Sciatic nerve (tissue), 2 donors: ENCODE measurements around the gene ATAD3B. TPM values are rescaled to one million over a fixed set of nuclear protein-coding genes. Genes with fewer than 3 reads are reported as not detected.
A peak's percentile ranks its signal among the peaks of the same experiment; 100 is the strongest.
"Not testable (repeated sequence)": the region's sequence is repeated elsewhere in the genome, so short reads cannot be mapped to it uniquely, and the experiment has no call there.

Experiments used
- ATAC-seq: fragments of 200-7000 bp; cut with Tn5 transposase; one replicate; pipeline ENCODE4 v1.9.1; 2020; ENCODE audit warnings: mild to moderate bottlenecking, moderate library complexity
- DNase-seq: peaks from one replicate; pipeline ENCODE4 v3.0.0-alpha.2; 2020; ENCODE audit warnings: low spot score
- intact Hi-C: fragments of 100-400 bp; cut with DNase I; formaldehyde crosslinking; loops from one replicate; pipeline ENCODE4 v1.14.2; 2022
- total RNA-seq: library from RNA; stranded (reverse); fragmentation: NEBNext Ultra II Directional; extraction: Animal tissue kit (Norgen Biotek cat#: 25700); gene quantifications from one replicate; pipeline ENCODE4 v1.2.1, GENCODE V29; 2021
- donor health status: DM: no; HTN: no; CAD: no.
- donor health status: DM: no; HTN: no; CAD: no.

ATAD3B gene
- total RNA-seq, 1 donor from 2014 or later, result 28.6 TPM

- DNase-seq (no peak), ATAC-seq (no peak)
- intact Hi-C loops, result loop anchor here (10.0 kb wide), 1 partner anchor 97 kb away; the partner anchor contains the start of gene CCNL2
These were observed 20.0 kb downstream of the ATAD3B start for GRCh38 chr1:1491601-1492000.

GRCh38 chr1:1494311-1494710, 22.7 kb downstream of the ATAD3B start:
- DNase-seq, ATAC-seq: not testable (repeated sequence)
- intact Hi-C loops, result loop anchor here (10.0 kb wide), 1 partner anchor 100 kb away; the partner anchor contains the start of gene CCNL2

- intact Hi-C loops, result loop anchor here (10.0 kb wide), 1 partner anchor 101 kb away; the partner anchor contains the start of gene CCNL2
- ATAC-seq, result peak; percentile 51
These were observed 24.0 kb downstream of the ATAD3B start for GRCh38 chr1:1495461-1495975.

DNA sequence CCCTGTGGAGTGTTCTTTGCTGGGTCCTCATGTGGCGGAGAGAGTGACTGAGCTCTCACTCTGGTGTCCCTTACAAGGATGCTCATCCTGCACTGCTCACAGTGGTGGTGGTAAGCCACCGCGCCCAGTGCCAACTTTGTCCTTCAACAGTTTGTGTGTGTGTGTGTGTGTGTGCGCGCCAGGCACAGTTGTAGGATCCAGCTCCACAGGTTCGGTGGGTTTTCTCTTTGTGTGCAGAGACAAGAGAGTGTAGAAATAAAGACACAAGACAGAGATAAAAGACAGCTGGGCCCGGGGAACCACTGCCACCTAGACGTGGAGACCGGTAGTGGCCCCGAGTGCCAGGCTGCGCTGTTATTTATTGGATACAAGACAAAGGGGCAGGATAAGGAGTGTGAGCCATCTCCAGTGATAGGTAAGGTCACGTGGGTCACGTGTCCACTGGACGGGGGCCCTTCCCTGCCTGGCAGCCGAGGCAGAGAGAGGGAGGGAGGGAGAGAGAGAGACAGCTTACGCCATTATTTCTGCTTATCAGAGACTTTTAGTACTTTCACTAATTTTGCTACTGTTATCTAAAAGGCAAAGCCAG, 33.3 kb downstream of the ATAD3B start:
- ATAC-seq, result peak; percentile 56
- intact Hi-C loops, result not testable (repeated sequence)
- peak; percentile 77 for DNase-seq

More at GRCh38 chr1:1495461-1495975, 24.0 kb downstream of the ATAD3B start:
- not testable (repeated sequence) for DNase-seq

DNA sequence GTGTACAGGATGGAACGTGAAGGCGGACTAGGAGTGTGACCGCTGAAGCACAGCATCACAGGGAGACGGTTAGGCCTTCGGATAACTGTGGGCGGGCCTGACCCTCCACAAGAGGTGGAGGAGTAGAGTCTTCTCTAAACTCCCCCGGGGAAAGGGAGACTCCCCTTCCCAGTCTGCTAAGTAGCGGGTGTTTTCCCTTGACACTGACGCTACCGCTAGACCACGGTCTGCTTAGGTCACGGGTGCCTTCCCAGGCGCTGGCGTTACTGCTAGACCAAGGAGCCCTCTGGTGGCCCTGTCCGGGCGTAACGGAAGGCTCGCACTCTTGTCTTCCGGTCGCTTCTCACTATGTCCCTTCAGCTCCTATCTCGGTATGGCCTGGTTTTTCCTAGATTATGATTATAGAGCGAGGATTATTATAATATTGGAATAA, 33.8 kb downstream of the ATAD3B start:
- intact Hi-C loops, DNase-seq: not testable (repeated sequence)
- ATAC-seq, result peak; percentile 77

DNA sequence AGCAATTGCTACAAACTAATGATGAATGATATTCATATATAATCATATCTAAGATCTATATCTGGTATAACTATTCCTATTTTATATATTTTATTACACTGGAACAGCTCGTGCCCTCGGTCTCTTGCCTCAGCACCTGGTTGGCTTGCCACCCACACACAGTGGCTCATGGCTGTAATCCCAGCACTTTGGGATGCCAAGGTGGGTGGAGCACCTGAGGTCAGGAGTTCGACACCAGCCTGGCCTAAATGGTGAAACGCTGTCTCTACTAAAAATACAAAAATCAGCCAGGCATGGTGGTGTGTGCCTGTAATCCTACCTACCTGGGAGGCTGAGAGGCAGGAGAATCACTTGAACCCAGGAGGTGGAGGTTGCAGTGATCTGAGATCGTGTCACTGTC, 34.2 kb downstream of the ATAD3B start:
- intact Hi-C loops, DNase-seq, ATAC-seq: not testable (repeated sequence)

DNA sequence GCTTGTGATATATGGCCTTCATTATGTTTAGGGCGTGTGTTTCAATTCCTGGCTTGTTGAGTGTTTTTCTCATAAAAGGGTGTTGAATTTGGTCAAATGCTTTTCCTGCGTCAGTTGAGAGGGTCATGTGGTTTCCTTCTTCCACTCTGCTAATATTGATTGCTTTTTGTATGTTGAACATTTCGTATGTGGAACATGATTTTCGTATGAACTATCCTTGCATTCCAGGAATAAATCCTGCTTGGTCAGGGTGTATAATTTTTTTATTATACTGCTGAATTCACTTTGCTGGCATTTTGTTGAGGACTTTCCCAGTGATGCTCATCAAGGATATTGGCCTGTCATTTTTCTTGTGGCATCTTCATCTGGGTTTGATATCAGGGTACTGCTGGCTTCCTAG, 35.7 kb downstream of the ATAD3B start:
- DNase-seq, result no peak
- ATAC-seq, result no peak
- intact Hi-C loops, result no loop called here

DNA sequence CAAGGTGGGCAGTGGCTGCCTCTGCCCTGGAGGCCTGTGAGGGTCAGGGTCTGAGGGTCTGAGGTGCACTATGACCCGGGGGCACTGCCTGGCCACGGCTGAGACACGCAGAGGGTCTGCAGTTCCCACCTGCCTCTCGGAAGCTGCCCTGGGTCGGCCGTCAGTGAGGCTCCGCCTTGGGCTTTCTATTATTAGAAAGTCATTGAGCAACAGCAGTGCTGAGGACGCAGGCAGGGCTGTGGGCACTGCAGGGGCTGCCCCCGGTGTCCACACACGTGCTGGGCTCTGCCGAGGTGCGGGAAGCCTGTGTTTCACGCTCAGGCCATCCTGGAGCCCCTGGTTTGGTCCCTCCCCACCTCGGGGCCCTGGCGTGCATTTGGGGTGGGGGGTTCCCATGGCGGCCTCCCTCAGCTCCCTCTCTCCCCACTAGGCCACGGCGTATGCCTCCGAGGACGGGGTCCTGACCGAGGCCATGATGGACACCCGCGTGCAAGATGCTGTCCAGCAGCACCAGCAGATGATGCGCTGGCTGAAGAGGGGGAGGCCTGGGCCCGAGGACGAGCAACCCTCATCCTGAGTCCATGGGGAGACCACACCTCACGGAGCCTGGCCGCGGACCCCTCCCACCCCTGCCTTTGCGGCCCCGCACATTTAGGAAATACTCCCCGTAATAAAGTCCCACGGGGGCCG, 37.4 kb downstream of the ATAD3B start:
- DNase-seq, ATAC-seq, intact Hi-C loops: not testable (repeated sequence)

DNA sequence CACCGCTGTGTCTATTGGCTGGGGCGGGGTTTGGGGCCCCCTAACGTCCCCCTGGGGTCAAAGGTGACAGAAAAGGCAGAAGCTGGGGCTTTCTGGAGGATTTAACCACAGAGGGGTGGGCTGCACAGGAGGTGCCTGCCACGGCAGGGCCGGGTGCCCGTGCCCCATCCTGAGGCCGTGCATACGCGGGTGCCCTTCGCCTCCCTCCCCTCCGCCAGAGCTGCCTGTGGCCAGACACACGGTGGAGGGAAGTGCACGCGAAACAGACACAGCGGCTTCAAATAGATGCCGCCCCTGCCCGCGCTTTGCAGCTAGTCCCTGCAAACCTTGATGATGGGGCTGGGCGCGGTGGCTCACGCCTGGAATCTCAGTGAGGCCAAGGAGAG, 37.9 kb downstream of the ATAD3B start:
- ATAC-seq, DNase-seq, intact Hi-C loops: not testable (repeated sequence)

DNA sequence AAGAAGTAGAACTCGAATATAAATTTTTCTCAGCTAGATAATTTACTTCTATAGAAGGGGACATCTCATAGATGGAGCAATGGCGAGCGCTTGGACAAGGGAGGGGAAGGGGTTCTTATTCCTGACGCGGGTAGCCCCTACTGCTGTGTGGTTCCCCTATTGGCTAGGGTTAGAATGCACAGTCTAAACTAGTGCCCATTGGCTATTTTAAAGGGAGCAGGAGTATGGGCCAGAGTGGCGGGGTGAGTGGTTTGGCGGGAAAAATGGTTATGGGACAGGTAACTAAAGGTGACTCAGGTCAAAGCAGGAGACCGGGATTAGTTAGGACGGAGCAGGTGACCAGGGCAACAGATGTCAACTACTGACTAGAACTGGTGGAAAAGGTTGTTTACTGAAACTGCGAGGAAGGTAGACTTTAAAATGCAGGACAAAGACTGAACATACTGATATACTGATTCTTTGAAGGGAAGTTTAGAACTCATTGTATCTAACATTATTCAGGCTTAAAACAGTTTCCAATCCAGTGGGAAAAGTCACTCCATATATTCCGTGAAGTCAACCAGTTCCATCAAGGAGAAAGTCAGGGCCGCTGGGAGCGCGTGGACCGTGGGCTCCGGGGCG, 39.5 kb downstream of the ATAD3B start:
- intact Hi-C loops, result no loop called here
- DNase-seq (no peak), ATAC-seq (no peak)

DNA sequence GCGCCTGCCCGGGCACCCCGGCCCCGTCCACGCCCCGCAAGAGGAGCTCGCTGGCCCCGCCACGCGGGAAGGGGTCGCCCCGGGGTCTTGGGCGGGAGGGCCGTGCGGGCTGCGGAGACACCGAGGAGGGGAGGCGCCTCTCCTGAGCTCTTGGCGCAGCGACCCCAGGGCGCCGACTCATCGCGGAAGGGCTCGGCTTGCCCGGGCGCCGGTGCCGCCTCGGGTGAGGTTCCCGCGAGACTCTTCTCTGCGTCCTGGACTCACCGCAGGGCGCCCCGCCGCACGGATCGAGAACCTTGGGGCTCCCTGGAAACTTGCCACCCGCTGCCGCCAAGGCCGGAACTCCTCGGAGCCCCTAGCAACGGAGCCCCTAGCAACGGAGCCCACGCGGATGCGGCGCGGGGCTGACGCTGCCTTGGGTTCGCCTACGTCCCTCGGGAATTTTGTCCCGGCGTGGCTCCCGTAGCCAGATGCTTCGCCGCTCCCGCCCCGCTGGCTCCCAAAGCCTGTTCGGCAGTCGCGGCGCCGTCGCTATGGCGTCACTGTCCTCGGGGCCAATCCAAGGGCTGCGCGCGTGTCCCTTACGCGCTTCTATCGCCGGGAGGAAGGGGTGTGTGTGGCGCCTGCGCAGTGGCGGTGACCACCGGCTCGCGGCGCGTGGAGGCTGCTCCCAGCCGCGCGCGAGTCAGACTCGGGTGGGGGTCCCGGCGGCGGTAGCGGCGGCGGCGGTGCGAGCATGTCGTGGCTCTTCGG, 40.1 kb downstream of the ATAD3B start, which contains the start of gene ATAD3A:
Gene ATAD3A, plus strand, starts transcription at position 630 of the 753 bp plus-strand sequence. Its CDS starts 107 bp downstream, at position 737.
- DNase-seq, result peak; percentile 99
- intact Hi-C loops, result no loop called here
- peak; percentile 99 for ATAC-seq

- intact Hi-C loops, ATAC-seq, DNase-seq: not testable (repeated sequence)
These were observed 40.9 kb downstream of the ATAD3B start for GRCh38 chr1:1512425-1512824.

GRCh38 chr1:1513675-1514074, 42.1 kb downstream of the ATAD3B start:
- intact Hi-C loops, ATAC-seq, DNase-seq: not testable (repeated sequence)

DNA sequence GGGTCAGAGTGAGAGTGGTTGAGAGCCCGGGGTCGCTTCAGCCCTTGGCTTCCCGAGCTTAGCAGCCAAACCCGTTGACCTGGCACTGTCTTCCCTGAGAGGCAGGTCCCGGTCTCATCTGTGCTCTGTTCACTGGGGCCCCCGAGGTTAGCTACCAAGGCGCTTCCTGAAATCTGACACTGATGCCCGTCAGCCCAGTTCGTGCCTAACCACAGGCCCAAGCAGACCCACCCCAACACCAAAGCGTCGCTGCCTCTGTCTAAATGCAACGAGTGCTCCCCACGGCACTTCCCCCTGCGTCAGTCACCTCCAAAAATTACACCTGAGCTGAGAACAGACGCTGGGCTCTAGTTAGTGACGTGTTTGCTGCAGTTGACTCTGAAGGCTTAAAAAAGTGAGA, 42.8 kb downstream of the ATAD3B start:
- intact Hi-C loops, ATAC-seq, DNase-seq: not testable (repeated sequence)

- ATAC-seq, intact Hi-C loops, DNase-seq: not testable (repeated sequence)
These were observed 45.4 kb downstream of the ATAD3B start for GRCh38 chr1:1516923-1517322.

GRCh38 chr1:1517973-1518620, 46.5 kb downstream of the ATAD3B start:
- DNase-seq (no peak), ATAC-seq (no peak)
- intact Hi-C loops, result no loop called here

GRCh38 chr1:1518621-1519007, 47.0 kb downstream of the ATAD3B start:
- not testable (repeated sequence) for ATAC-seq, DNase-seq

More at GRCh38 chr1:1518621-1519007, 47.0 kb downstream of the ATAD3B start:
- intact Hi-C loops, result not testable (repeated sequence)
